ENCODE results near the gene PDE6D. TPM values are rescaled to one million over a fixed set of nuclear protein-coding genes. Genes with fewer than 3 reads are reported as not detected.

The PDE6D gene
- total and polyA plus RNA-seq, 2 experiments from 2014 or later = 22.7 to 23.3 TPM

DNA sequence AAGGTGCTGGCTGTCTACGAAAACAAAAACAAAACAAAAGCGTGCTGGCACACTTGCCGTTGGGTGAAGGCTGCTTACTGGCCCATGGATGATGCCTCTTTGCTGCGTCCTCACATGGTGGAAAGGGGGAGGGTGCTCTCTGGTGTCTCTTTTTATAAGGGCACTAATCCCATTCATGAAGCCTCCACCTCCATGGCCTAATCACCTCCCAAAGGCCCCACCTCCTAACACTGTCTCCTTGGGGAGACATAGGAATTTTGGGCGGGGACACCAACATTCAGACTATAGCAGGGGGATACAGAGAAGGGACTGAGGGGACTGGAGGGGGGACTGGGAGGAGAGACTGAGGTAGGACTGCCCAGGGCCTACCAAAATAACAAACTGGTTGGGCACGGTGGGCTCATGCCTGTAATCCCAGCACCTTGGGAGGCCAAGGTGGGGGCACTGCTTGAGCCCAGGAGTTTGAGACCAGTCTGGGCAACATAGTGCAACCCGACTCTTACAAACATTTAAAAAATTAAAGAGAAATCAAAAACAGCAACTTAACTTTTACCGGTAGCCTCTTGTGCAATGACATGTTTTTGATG, 58.3 kb downstream of the PDE6D start:
- DNase-seq (ENCODE audit: low spot score) = no peak
- H3K9me2 ChIP-seq (replicated peaks; ENCODE audit: insufficient read depth) = no peaks in the 10 kb centered on the region
- WGBS (ENCODE audit: low lambda C conversion rate, missing lambda C conversion rate) = 83% methylated on average over 8 of the region's 8 CpGs

DNA sequence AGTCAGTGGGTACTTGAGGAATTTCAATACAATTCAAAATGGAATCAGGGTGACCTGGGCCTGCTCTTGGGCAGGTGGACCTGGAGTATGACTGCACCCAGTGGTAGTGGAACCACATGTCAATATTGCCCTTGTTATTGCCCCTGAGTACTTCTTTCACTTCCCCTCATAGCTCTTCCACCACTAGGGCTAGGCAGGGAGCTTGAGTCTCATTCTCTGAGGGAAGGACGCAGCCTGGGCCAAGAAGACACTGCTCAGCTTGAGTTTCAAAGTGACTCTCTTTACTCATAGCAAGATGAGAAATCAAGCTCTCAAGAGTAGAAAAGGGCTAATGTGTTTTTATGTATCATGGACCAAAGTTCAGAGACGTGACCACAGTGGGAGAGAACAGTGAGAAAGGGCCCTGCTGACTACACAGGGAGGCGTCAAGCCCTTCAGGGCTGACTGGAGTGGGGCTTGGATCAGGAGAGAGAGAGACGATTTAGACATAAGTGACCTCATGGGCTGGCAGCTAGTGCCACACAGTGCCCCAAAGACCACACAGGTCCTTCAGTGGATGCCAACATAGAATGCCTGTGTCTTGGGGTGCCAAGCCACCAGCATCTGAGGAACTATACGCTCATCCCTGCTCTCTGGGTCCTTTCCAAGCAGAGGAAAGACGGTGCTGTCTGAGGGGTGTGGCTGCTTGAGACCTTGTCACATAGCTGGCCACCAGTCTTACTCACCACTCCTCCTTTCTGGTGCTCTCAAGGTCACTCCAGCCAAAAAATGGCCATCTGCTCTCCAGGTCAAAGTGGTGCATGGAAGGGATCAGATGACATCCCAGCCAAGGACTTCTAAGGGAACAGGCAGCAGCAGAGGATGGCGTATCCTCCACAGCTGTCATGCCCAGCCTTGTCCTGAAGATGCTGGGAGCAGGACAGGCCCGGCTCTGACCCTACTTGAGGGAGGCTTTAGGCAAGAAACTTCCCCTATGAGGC, 59.8 kb downstream of the PDE6D start:
- TF ChIP-seq, protein P1, sequence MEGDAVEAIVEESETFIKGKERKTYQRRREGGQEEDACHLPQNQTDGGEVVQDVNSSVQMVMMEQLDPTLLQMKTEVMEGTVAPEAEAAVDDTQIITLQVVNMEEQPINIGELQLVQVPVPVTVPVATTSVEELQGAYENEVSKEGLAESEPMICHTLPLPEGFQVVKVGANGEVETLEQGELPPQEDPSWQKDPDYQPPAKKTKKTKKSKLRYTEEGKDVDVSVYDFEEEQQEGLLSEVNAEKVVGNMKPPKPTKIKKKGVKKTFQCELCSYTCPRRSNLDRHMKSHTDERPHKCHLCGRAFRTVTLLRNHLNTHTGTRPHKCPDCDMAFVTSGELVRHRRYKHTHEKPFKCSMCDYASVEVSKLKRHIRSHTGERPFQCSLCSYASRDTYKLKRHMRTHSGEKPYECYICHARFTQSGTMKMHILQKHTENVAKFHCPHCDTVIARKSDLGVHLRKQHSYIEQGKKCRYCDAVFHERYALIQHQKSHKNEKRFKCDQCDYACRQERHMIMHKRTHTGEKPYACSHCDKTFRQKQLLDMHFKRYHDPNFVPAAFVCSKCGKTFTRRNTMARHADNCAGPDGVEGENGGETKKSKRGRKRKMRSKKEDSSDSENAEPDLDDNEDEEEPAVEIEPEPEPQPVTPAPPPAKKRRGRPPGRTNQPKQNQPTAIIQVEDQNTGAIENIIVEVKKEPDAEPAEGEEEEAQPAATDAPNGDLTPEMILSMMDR (IDR thresholded peaks at IDR 0.05; ENCODE audit: poor library complexity) = no peak
- no peak for TF ChIP-seq EZH2phosphoT487 (IDR thresholded peaks at IDR 0.05; ENCODE audit: low read depth, severe bottlenecking, unreplicated experiment)
- no peak for TF ChIP-seq EZH2 (IDR thresholded peaks at IDR 0.05; ENCODE audit: borderline replicate concordance)
- H3K36me3 ChIP-seq (replicated peaks; ENCODE audit: insufficient read depth, low read depth) = no peaks in the 10 kb centered on the region
- H2AFZ ChIP-seq = no peak overlapping the region
- H3K27ac ChIP-seq = no peak overlapping the region
- no peaks in the 10 kb centered on the region for H4K20me1 ChIP-seq (ENCODE audit: insufficient read depth, poor library complexity, severe bottlenecking)
- no peaks in the 10 kb centered on the region for H3K27me3 ChIP-seq
- no peaks in the 10 kb centered on the region for H3K4me1 ChIP-seq (ENCODE audit: insufficient read depth)
- no peak overlapping the region for H3K4me3 ChIP-seq
- H3K9me2 ChIP-seq (replicated peaks; ENCODE audit: insufficient read depth) = no peaks in the 10 kb centered on the region
- WGBS (ENCODE audit: low lambda C conversion rate, missing lambda C conversion rate) = 89% methylated on average over 8 of the region's 8 CpGs
- no peaks in the 10 kb centered on the region for H3K79me2 ChIP-seq
- no peak overlapping the region for H3K4me2 ChIP-seq
- no peaks in the 10 kb centered on the region for H3K9me3 ChIP-seq (ENCODE audit: low read depth)
- DNase-seq (ENCODE audit: low spot score) = no peak

More for the DNA sequence above, 58.3 kb downstream of the PDE6D start:
- H3K9me3 ChIP-seq (ENCODE audit: low read depth) = no peaks in the 10 kb centered on the region
- no peak overlapping the region for H2AFZ ChIP-seq
- H3K4me1 ChIP-seq (ENCODE audit: insufficient read depth) = no peaks in the 10 kb centered on the region
- TF ChIP-seq, protein P1 (IDR thresholded peaks at IDR 0.05; ENCODE audit: poor library complexity) = no peak
- TF ChIP-seq EZH2 (IDR thresholded peaks at IDR 0.05; ENCODE audit: borderline replicate concordance) = no peak
- TF ChIP-seq EZH2phosphoT487 (IDR thresholded peaks at IDR 0.05; ENCODE audit: low read depth, severe bottlenecking, unreplicated experiment) = no peak
- H3K4me2 ChIP-seq = no peak overlapping the region
- H3K27ac ChIP-seq = no peak overlapping the region
- no peaks in the 10 kb centered on the region for H4K20me1 ChIP-seq (ENCODE audit: insufficient read depth, poor library complexity, severe bottlenecking)
- no peaks in the 10 kb centered on the region for H3K27me3 ChIP-seq
- no peak overlapping the region for H3K4me3 ChIP-seq
- no peaks in the 10 kb centered on the region for H3K79me2 ChIP-seq
- no peaks in the 10 kb centered on the region for H3K36me3 ChIP-seq (replicated peaks; ENCODE audit: insufficient read depth, low read depth)

DNA sequence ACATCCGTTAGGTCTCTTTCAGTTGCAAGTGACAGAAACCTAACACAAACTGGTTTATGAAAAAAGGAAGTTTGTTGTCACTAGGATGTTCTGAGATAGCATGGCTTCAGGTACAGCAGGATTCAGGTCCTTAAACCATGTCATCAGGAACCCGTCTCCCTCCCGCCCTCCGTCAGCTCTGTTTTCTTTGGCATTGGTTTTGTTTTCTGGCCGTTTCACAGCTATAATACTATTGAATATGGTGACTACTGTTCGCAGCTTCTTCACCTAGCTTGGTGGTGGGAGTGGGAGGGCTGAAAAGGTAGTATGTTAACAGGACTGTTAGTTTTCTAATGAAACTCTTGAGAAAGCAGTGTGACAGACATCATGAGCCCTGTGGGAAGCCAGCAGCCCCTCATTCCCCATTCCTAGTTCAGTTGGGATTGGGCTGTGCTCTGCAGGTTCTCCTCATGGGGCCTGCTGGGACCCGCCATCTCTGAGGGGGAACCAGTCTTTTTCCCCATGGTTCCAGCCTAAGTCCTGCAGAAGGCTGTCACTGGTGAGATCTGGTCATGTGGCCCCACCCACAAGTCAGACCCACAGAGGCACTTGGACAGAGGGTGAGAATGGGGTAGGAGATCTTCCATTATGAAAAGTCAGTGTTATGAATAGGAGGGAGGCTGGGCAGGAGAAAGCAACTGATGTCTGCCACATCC, 60.6 kb downstream of the PDE6D start:
- no peak overlapping the region for H2AFZ ChIP-seq
- H3K36me3 ChIP-seq (replicated peaks; ENCODE audit: insufficient read depth, low read depth) = no peaks in the 10 kb centered on the region
- no peaks in the 10 kb centered on the region for H3K4me1 ChIP-seq (ENCODE audit: insufficient read depth)
- no peaks in the 10 kb centered on the region for H3K79me2 ChIP-seq
- WGBS (ENCODE audit: low lambda C conversion rate, missing lambda C conversion rate) = 80% methylated on average over 7 of the region's 7 CpGs
- no peaks in the 10 kb centered on the region for H3K9me2 ChIP-seq (replicated peaks; ENCODE audit: insufficient read depth)
- no peak for DNase-seq (ENCODE audit: low spot score)
- H3K9me3 ChIP-seq (ENCODE audit: low read depth) = no peaks in the 10 kb centered on the region
- TF ChIP-seq EZH2 (IDR thresholded peaks at IDR 0.05; ENCODE audit: borderline replicate concordance) (no peak), EZH2phosphoT487 (IDR thresholded peaks at IDR 0.05; ENCODE audit: low read depth, severe bottlenecking, unreplicated experiment) (no peak)
- TF ChIP-seq, protein P1 (IDR thresholded peaks at IDR 0.05; ENCODE audit: poor library complexity) = no peak
- H3K4me2 ChIP-seq = no peak overlapping the region
- H3K4me3 ChIP-seq = no peak overlapping the region
- no peaks in the 10 kb centered on the region for H4K20me1 ChIP-seq (ENCODE audit: insufficient read depth, poor library complexity, severe bottlenecking)
- no peaks in the 10 kb centered on the region for H3K27me3 ChIP-seq
- H3K27ac ChIP-seq = no peak overlapping the region

Measured in hepatocyte (in vitro differentiated cells).